Ramos (cell line): ENCODE measurements around the gene PCGF2.

Experiments used
- in situ Hi-C: fragments of 300-500 bp; cut with MboI; formaldehyde crosslinking; loops from one replicate; pipeline ENCODE4 v1.14.3; 2022; ENCODE audit warnings: low sequenced_read_pairs; ENCODE audit not compliant: unreplicated experiment

The PCGF2 gene

GRCh38 chr17:38720941-38721340, 27.2 kb downstream of the PCGF2 start:
- in situ Hi-C loops: no loop called here

GRCh38 chr17:38719943-38720641, 28.0 kb downstream of the PCGF2 start:
- in situ Hi-C loops: no loop called here

- in situ Hi-C loops: no loop called here
These were observed 28.7 kb downstream of the PCGF2 start for GRCh38 chr17:38719289-38719942.

GRCh38 chr17:38717139-38717745, 30.9 kb downstream of the PCGF2 start:
- in situ Hi-C loops: no loop called here

GRCh38 chr17:38716368-38717005, 31.6 kb downstream of the PCGF2 start:
- in situ Hi-C loops: no loop called here

- in situ Hi-C loops: no loop called here
These were observed 32.8 kb downstream of the PCGF2 start for GRCh38 chr17:38715216-38715943.

- in situ Hi-C loops: no loop called here
These were observed 34.6 kb downstream of the PCGF2 start for GRCh38 chr17:38713456-38714075.

GRCh38 chr17:38712593-38712992, 35.5 kb downstream of the PCGF2 start:
- in situ Hi-C loops: no loop called here

GRCh38 chr17:38711792-38712571, 36.2 kb downstream of the PCGF2 start:
- in situ Hi-C loops: no loop called here

GRCh38 chr17:38710985-38711384, 37.2 kb downstream of the PCGF2 start:
- in situ Hi-C loops: no loop called here

- in situ Hi-C loops: no loop called here
These were observed 37.6 kb downstream of the PCGF2 start for GRCh38 chr17:38710604-38710962.

- in situ Hi-C loops: no loop called here
These were observed 38.1 kb downstream of the PCGF2 start for GRCh38 chr17:38709864-38710603.

- in situ Hi-C loops: no loop called here
These were observed 38.9 kb downstream of the PCGF2 start for GRCh38 chr17:38709104-38709820.

- in situ Hi-C loops: no loop called here
These were observed 40.3 kb downstream of the PCGF2 start for GRCh38 chr17:38707678-38708351.

- in situ Hi-C loops: no loop called here
These were observed 41.5 kb downstream of the PCGF2 start for GRCh38 chr17:38706505-38707216.

- in situ Hi-C loops: no loop called here
These were observed 42.2 kb downstream of the PCGF2 start for GRCh38 chr17:38705803-38706504.

- in situ Hi-C loops: no loop called here
These were observed 42.7 kb downstream of the PCGF2 start for GRCh38 chr17:38705523-38705802.
